ENCODE results near the gene GALNT18. TPM values are rescaled to one million over a fixed set of nuclear protein-coding genes. Genes with fewer than 3 reads are reported as not detected.

GALNT18 gene
- total RNA-seq, 1 donor from 2014 or later, result 38.4 TPM

- Mint-ChIP-seq H3K4me1 (ENCODE audit: low read depth) (peaks cover 6% of the 10 kb centered on the region), H3K27ac (ENCODE audit: unreplicated experiment) (no peak overlapping the region), H3K4me3 (ENCODE audit: unreplicated experiment) (no peak overlapping the region), H3K36me3 (ENCODE audit: low read depth) (no peaks in the 10 kb centered on the region), H3K27me3 (ENCODE audit: low read depth) (no peaks in the 10 kb centered on the region), H3K9me3 (ENCODE audit: low read depth) (no peaks in the 10 kb centered on the region)
- DNase-seq (ENCODE audit: low spot score), result no peak
- TF ChIP-seq CTCF (IDR thresholded peaks at IDR 0.05), result no peak
Measured at GRCh38 chr11:11241284-11241683, 380.5 kb downstream of the GALNT18 start.

GRCh38 chr11:11239959-11240358, 381.8 kb downstream of the GALNT18 start:
- Mint-ChIP-seq H3K4me3 (ENCODE audit: unreplicated experiment) (no peak overlapping the region), H3K27me3 (ENCODE audit: low read depth) (no peaks in the 10 kb centered on the region), H3K4me1 (ENCODE audit: low read depth) (peaks cover 6% of the 10 kb centered on the region), H3K9me3 (ENCODE audit: low read depth) (no peaks in the 10 kb centered on the region), H3K27ac (ENCODE audit: unreplicated experiment) (no peak overlapping the region), H3K36me3 (ENCODE audit: low read depth) (no peaks in the 10 kb centered on the region)
- TF ChIP-seq CTCF (IDR thresholded peaks at IDR 0.05), result no peak
- no peak for DNase-seq (ENCODE audit: low spot score)

- DNase-seq (ENCODE audit: low spot score), result no peak
- Mint-ChIP-seq H3K27me3 (ENCODE audit: low read depth) (peaks cover 5% of the 10 kb centered on the region), H3K4me3 (ENCODE audit: unreplicated experiment) (no peak overlapping the region), H3K27ac (ENCODE audit: unreplicated experiment) (no peak overlapping the region), H3K4me1 (ENCODE audit: low read depth) (no peaks in the 10 kb centered on the region), H3K9me3 (ENCODE audit: low read depth) (no peaks in the 10 kb centered on the region), H3K36me3 (ENCODE audit: low read depth) (no peaks in the 10 kb centered on the region)
- no peak for TF ChIP-seq CTCF (IDR thresholded peaks at IDR 0.05)
Measured at GRCh38 chr11:11237070-11237832, 384.6 kb downstream of the GALNT18 start.

GRCh38 chr11:11236498-11237059, 385.2 kb downstream of the GALNT18 start:
- H3K27ac Mint-ChIP-seq (ENCODE audit: unreplicated experiment), result no peak overlapping the region
- DNase-seq (ENCODE audit: low spot score), result no peak
- H3K4me3 Mint-ChIP-seq (ENCODE audit: unreplicated experiment), result no peak overlapping the region
- H3K36me3 Mint-ChIP-seq (ENCODE audit: low read depth), result no peaks in the 10 kb centered on the region
- H3K27me3 Mint-ChIP-seq (ENCODE audit: low read depth), result peaks cover 5% of the 10 kb centered on the region
- no peak for TF ChIP-seq CTCF (IDR thresholded peaks at IDR 0.05)
- H3K9me3 Mint-ChIP-seq (ENCODE audit: low read depth), result no peaks in the 10 kb centered on the region
- H3K4me1 Mint-ChIP-seq (ENCODE audit: low read depth), result peaks cover under 1% of the 10 kb centered on the region

- Mint-ChIP-seq H3K27me3 (ENCODE audit: low read depth) (peaks cover 7% of the 10 kb centered on the region), H3K4me1 (ENCODE audit: low read depth) (peaks cover 11% of the 10 kb centered on the region), H3K27ac (ENCODE audit: unreplicated experiment) (no peak overlapping the region), H3K9me3 (ENCODE audit: low read depth) (no peaks in the 10 kb centered on the region), H3K4me3 (ENCODE audit: unreplicated experiment) (no peak overlapping the region), H3K36me3 (ENCODE audit: low read depth) (no peaks in the 10 kb centered on the region)
- DNase-seq (ENCODE audit: low spot score), result no peak
- TF ChIP-seq CTCF (IDR thresholded peaks at IDR 0.05), result no peak
Measured at GRCh38 chr11:11231763-11232162, 390.0 kb downstream of the GALNT18 start.
